ENCODE measurements around the gene SOX10.

Gene SOX10

DNA sequence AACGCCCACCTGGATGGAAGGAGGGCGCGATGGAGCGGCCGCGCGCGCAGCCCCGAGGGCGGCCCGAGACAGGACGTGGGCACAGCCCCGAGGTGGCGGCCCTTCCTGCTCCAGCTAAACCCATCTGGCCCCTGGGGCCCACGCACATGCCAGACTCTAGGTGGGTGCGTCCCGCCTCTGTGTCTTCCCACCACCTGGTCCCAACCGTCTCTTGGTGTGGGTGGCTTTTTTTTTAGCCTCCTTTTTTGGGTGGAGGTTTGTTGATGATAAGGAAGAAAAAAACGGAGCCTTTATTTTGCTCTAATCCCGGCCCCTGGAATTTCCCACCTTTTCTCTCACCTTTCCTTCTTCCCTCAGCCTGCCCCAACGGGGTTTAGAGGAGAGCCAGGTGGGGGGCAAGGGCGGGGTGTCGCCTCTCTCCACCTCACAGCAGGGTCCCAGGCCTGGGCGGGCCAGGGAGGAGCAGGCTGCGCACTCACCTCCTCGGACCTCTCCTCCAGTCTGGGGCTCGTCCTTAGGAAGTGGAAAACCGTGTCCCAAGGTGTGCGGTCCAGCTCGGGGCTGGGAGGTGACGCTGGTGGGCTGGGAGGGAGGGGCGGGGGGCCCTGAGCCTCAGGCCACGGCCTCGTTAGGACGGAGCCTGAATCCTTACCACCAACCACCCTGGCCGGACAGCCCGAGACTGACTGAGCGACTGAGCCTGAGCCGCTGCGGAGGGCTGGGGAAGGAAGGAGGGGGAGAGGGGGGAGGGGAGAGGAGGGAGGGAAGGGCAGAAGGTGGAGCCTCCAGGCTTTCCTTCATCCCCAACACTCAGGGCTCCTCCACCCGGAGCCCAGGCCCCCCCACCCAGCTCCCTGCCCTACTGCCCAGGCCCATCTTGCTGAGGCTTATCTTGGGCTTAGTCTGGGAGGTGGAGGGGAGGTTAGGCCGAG lies at the start of gene SOX10:
SOX10 (minus strand) TSS at position 696 of the 932 bp plus-strand sequence. CDS start 771 bp downstream, outside the sequence.
- DNase-seq: no peak

DNA sequence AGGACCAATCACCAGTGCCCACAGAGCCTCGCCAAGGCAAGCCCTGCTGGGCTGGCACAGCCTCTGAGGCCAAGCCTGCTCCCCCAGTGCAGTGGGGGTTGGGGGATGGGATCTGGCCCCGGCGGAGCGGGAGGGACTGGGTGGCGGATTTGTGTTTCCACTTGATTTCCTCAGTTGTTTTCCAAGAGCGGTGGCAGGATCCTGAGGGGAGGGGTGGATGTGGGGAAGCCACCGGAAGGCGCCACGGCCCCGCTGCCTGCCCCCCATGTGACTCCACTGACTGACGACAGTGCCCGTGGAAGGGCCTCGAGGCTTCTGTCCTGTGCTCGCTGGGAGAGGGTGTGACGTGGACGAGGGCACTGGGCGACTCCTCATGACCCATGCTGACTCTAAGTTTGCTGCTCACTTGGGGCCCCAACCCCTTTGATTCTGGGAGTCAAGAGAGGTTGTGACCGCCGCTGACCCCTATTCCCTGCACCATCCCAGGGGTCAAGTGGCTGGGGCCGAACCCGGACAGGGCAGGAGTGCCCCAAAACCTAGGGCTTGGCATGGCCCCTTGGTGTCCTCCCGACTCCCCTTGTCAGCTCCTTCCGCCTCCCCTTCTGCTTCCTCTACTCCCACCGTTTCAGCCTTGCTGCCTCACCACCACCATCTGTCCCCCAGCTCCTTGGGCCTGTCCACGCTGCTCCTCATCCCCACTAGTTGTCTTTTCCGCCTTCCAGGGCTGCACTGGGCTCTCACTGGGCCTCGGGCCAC lies 49.3 kb upstream of the SOX10 start:
- no peak for DNase-seq

DNA sequence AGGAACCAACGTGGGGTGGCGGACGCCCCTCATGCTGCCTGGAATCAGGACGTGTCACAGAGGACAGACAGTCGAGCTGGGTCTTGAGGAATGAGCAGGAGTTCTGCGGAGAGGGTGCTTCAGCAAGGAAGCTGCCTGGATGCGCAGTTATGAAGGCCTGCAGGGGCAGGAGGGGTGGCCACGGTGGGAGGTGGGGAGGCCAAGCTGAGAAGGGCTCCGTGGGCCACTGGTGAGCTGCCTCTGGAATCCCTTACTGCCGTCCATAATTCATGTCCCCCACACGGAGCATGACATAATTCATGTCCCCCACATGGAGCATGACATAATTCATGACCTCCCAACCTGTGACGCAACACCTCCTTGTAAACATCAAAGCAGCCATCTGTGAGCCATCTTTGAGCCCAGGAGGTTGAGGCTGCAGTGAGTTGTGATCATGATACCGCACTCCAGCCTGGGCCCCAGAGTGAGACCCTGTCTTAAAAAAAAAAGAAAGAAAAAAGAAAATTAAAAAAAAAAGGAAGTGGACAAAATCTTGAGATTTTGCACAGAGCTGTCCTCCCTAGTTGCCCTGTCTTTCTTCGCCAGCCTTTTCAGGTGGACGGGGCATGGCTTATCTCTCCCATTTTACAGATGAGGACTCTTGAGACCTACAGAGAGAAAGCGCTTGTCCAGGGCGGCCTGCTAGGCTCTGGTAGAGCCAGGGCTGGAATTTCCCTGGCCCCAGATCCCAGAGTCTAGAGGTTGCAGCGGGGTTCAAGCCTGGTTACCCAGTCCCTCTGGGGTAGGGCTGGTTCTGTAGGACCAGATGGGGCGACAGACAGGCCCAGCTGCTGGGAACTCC lies 48.5 kb upstream of the SOX10 start:
- DNase-seq: peak; percentile 61

DNA sequence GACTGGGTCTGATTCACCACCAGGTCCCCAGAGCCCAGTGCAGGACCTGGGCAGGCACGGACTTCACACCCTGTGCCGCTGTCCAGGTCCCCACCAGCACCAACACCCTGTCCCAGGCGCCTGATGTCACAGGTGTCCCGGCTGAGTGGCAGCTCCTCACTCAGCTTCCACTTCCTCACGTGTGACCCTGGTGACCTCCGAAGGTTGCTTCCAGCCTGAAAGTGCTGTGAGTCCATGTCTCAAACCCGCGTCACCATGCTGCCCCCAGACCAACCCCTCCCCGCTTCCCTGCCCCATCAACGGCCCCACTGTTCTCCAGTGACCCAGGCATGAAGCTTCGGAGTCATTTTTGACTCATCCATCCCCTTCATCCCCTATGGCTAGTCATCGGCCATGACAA lies 47.1 kb upstream of the SOX10 start:
- DNase-seq: no peak

DNA sequence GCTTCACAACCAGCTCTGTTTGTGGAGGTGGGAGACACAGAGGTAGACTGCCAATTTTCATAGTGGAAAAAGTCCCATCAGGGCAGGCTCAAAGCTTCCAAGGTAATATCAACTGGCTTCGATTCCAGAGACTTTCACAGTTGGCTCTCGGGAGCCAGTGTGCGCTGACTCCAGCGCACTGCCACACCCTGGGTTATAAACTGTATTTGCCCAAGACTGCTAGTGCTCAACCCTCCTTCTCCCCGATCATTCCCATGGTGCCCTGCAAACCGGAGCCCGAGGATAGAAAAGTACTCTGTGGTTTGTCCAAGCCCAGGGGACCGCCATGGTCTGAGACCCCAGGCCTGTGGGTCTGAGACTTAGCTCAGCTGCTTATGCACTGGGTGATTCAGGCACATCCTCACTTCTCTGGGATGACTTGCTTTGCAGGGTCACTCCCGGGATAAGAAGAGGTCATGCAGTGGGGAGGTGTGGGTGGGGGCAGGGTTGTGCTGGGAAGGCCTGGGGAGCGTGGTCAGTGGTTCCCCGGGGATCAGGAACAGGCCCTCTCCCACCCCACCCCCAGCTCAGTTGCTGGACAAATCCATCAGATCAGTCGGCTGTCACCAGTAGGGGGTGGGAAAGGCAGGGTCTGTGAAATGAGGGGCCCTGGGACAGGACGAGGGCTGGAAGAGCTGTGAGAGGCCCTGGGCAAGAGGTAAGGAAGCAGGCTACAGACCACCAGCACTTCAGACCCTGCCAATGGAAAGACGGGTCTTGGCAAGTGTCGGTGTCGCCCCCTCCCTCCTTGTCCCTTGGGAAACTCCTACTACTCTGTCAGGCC lies 46.2 kb upstream of the SOX10 start:
- DNase-seq: no peak

DNA sequence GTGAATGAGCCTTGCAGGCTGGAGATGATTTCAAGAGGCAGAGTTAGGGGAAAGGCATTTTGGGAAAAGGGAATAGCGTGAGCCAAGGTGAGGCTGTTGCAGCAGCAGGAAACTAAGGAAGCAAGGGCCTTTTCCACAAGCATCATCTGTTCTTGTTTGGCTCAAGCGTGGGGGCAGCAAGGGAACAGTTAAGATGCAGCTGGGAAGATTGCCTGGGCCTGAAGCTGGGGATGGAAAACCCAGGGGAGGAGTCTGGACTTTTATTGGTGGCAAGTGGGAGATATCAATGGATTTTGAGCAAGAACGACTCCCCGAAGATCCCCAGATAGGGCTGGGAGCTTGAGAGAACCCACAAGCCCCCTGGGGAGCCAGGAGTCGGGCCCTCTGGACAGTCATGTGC lies 45.5 kb upstream of the SOX10 start:
- no peak for DNase-seq

DNA sequence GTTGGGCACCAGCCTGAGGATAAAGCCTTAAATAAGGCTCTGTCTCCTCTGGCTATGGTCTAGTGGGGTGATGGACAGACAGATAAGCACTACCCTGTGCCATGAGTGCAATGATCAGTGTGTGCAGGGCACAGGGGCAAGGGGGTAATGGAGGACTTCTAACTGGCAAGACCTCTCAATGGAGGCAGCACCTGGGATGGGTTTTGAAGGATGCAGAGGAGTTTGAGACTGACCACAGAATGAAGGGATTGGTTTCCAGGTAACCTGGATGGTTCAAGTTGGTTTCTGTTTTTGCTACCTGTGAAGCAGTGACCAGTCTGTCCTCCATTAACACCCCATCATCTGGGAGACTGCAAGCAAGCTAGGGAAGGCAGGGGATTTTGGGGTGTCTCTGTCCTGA lies 45.0 kb upstream of the SOX10 start:
- no peak for DNase-seq

DNA sequence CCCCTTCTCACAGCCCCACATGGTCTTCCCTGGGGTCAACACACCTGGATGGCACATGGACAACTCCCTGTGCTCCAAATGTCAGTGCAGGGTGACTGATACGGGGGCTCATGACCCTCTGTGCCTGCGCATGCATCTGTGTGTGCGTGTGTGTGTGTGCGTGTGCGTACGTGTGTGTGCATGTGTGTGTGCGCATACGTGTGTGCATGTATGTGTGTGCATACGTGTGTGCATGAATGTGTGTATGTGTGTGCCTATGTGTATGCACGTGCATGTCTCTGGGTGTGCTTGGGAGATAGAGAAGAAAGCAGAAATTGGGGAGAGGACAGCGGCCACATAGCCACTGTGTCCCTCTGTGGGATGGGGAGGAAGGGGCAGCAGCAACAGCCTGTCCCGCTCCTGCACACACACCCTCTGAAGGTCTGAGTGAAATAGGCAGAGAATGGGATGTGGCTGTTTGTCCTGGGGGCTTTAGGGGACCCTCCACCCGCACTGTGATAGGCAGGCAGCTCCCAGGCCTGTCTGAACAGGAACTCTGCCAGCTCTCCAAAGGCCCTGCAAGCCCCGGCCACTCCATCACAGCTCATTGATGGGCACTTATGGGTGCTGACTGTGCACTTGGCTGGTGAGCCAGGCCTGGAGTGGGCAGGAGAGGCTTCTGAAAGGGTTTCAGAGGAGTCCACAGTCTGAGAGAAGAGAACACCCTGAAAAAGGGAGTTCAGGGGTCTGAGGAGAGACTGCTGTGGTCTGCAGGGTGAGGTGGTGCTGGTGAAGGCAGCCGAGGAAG lies 44.2 kb upstream of the SOX10 start:
- no peak for DNase-seq

DNA sequence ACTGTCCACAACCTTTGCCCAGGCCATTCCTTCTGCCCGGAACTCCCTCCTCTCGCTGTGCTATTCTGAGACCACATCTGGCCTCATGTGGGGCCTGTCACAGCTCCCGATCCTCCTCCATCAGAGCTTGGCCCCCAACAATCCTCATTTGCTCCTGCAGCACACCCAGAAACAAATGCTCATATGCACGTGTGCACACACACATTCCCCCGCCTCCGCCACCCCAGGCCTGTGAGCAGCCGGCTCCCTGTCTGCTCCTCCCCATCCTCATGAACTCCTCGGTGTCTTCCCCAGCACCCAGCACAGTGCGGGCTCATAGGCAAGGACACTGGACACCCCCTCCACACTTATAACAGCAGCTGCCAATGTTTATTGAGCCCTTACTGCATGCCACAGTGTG lies 43.1 kb upstream of the SOX10 start:
- no peak for DNase-seq

DNA sequence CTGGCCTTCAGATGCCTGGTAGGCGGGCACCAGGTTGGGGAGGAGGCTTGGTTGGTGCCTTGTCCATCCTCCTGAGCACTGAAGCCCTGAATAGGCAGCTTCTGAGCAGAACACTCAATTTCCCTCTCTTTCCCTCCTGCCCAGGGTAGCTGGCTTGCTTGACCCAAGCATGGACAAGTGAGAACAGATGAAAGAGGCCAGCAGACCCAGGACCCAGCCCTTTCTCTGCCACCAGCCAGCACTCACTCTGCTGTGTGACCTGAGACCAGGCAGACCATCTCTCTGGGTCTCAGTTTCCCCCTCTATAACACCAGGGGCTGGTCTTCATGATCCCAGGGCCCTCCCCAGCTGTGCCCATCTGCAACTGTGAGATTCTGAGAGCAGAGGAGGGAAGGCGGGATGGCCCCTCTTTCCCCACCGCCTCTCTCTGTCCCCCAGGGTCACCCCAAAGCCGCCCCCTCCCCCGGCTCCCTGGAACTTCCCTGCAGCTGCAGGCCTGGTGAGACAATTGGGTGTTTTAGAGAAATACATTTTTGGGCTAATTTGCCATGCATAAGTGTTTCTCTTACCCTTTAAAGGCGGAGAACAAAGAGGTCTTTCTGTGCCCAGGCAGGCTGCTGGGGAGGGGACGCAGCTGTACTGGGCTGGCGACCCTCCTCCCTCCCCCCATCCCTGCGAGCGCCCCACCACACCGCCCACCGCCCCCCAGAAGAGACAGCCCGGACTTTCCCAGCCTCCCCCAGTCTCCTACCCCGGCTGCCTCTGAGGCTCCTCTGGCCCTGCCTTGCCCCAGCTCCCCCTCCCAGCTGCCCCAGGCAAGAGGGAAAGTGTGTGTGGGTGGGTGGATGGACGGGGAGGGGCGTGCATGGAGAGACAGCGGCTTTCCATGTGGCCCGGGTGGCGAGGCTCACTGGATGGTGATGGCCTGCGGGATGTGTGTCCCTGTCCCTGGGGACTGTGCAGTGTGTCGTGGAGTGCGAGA lies 42.1 kb upstream of the SOX10 start:
- DNase-seq: no peak

DNA sequence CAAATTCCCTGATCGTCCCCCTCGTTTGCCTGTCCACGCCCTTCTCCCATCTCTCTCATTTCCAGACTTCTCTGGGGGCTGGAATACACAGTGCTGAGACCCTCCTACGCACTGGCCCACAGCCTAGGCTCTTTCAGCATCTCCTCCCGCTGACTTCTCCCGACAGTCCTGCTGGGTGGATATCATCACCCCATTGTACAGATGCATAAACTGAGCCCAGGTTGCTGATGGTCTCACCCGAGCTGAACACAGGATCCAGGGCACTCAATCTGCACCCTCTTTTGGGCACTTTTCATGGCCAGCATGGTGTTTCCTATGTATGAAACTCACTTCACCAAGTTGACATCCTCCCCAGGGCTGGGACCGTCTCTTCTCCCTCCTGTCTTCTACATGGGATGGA lies 41.2 kb upstream of the SOX10 start:
- no peak for DNase-seq

DNA sequence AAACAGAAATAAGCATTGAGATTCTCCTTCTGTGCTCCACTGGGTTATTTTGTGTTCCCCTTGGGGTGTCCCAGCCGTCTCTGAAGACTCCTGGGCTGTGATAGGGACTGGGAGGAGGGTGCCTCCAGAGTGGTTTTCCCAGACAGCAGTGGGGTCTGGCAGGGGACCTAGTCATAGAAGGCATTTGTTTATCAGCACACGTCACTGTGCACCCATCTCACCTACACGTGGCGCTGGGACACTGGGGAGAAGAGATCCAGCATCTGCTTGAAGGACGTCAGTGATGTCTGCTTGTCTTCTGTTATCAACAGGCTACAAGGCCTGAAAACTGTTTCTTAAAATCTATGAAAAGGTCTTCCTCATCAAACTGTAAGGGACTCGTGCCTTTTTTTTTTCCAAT lies 38.7 kb upstream of the SOX10 start:
- no peak for DNase-seq

DNA sequence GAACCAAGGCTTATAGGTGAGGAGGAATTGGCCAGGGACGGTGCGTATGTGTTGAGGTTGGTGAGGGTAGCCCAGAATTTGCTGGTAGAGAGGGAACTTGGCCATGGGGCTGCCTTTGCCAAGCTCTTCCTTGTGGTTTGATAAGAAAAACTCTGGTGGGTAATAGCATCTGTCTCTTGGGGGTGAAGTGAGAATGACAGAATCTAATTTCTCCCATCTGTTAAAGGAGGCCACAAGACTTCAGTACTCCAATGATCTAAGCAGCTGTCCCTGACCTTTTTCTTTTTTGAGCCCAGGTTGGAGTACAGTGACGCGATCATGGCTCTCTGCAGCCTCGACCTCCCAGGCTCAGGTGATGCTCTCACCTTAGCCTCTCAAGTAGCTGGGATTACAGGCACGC lies 36.9 kb upstream of the SOX10 start:
- DNase-seq: peak; percentile 35

DNA sequence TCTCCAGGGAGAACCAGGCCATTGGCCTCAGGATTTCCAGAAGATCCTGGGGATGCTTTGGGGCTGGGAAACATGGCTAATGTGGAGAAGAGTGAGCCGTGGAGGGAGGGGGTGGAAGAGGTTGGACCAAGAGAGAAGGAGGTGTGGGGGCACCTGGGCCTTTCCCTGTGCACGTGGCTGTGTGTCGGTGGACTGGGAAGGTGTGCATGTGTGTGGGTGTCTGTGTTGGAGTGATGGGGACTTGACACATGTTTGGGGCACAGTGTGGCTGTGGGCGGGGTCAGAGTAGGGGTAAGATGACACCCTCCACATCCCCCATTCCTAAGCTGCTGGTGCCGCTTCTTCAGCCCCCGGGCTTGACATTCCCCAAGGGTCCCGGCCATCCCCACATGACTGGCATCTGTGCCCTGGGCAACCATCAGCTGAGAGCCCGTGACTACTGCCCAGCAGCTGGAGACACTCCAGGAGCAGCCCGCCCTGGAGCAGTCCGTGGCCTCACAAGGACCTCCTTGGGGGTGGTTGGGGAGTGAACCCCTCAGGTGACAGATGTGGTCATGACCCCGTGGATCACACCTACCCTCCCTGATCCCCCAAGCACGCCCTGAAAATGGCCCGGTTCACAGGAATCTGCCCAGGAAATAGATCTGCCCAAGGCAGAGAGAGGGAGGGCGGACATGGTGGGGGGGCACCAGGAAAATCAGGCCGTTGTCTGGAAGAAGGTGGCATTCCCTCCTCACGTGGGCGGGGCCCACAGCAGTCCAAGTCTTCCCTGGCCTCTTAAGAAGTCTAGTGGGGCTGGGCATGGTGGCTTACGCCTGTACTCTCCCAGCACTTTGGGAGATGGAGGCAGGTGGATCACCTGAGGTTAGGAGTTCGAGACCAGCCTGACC lies 34.8 kb upstream of the SOX10 start:
- no peak for DNase-seq

DNA sequence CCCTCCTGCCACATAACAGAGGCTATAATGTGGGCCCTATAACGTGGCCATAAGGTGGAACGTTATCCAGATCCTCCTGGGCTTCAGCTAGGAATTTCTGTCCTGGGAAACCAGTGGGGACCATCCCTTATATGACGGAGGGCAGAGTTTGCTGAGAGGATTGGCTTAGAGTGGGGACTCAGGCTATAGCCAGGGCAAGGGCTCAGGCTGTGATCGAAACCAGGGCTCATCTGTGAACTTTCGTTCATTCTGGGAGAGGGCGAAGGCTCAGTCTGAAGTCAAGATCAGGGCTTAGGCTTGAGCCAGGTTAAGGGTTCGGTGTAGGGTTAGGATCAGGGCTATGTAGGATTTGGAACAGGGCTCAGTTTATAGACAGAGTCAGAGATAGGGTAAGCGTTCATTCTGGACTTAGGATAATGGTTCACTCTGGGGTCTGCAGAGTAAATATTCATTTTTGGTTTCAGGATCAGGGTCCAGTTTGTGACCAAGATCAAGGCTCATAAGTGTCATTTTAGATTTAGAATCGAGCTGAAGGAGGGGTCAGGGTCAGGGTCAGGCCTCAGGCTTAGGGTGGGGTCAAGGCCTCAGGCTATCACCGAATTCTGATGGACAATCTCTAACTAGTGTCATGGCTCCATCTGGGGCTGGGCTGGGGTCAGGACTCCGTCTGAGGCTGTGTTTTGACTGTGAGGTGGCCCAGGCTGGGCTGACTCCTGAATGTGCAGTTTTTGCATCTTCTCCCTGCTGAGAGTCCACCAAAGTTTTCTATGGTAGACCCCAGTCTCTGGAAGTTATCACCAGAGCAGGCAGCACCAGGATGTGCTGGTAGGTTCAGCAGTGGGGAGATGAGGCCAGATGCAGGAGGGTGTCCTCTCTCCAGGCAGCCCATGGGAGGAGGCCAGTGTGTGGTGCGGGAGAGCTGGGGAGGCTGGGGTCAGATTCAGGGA lies 33.9 kb upstream of the SOX10 start:
- DNase-seq: no peak

DNA sequence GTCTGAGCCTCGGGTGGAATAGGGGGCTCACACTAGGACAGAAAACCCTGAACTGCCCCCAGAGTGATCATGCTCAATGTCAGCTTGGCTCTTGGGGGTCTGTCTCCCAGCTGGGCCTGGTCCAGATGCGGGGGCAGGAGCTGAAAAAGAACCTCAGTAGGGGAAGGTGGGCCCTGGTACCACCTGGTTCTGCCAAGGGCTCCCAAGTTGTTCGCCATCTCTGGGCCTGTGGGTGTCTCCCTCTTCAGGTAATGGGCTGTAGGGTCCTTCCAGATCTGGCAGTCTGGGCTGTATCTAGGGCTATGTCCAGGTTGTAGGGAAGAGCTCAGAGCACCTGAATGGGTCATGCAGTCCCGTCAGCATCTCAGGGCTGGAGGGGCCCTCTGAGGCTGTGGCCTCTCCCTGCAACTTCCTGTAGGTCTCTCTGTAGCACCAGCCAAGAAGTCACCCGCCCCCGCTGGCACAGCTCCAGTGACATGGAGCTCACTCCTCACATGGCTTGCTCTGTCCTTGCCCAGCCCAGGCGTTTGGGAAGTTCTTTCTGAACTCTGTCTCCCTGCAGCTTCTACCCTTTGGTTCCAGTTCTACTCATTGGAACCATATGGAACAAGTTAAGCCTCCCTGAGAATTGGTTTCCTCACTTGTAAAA lies 33.0 kb upstream of the SOX10 start:
- DNase-seq: peak; percentile 85
